Bronchial epithelial cell (primary cell): ENCODE measurements around the gene PDXK. TPM values are rescaled to one million over a fixed set of nuclear protein-coding genes. Genes with fewer than 3 reads are reported as not detected.

Source experiments
- DNase-seq: peaks from one replicate; pipeline ENCODE4 v3.0.0-alpha.2; 2010; ENCODE audit warnings: low read depth
- FAIRE-seq: peaks from 2 replicates; lab custom pipeline; 2011; peaks lifted over from hg19 to GRCh38; lab: Jason Lieb, UNC
- H3K27me3 ChIP-seq: 2 replicates; pipeline ENCODE4 v1.5.1; 2011; ENCODE audit warnings: low read length; ENCODE audit not compliant: control insufficient read depth, insufficient read depth
- H3K36me3 ChIP-seq: 2 replicates; pipeline ENCODE4 v1.5.1; 2011; ENCODE audit warnings: low read length; ENCODE audit not compliant: control insufficient read depth, insufficient read depth
- H3K4me3 ChIP-seq: 2 replicates; pipeline ENCODE4 v1.5.1; 2011; ENCODE audit warnings: mild to moderate bottlenecking, low read depth, low read length, control low read depth
- CTCF ChIP-seq: IDR thresholded peaks from 2 replicates; pipeline ENCODE4 v1.5.1; 2011; ENCODE audit warnings: mild to moderate bottlenecking, moderate library complexity, low read length, control low read depth, inconsistent platforms; ENCODE audit not compliant: insufficient read depth, severe bottlenecking
- total RNA-seq: library from RNA; depleted of rRNA; stranded (reverse); fragments of >200 nt; gene quantifications from 2 replicates; pipeline ENCODE4 v1.2.1, GENCODE V29; 2014

PDXK gene
- total RNA-seq, 1 donor from 2014 or later, result 591 TPM

GRCh38 chr21:43681650-43682049 lies 37.3 kb upstream of the PDXK start:
- Histone ChIP-seq H3K4me3 (no peak overlapping the region), H3K36me3 (peaks cover 20% of the 10 kb centered on the region), H3K27me3 (no peaks in the 10 kb centered on the region)
- peak; percentile 77 for DNase-seq
- no peak for TF ChIP-seq CTCF
- FAIRE-seq, result no peak

- TF ChIP-seq CTCF, result no peak
- H3K36me3 ChIP-seq, result peaks cover 27% of the 10 kb centered on the region
- FAIRE-seq (no peak), DNase-seq (no peak)
- H3K4me3 ChIP-seq, result no peak overlapping the region
- no peaks in the 10 kb centered on the region for H3K27me3 ChIP-seq
These were observed 34.5 kb upstream of the PDXK start for GRCh38 chr21:43684424-43684823.

GRCh38 chr21:43686811-43687565 lies 31.9 kb upstream of the PDXK start:
- FAIRE-seq, result peak; percentile 32

GRCh38 chr21:43687566-43688399 lies 31.1 kb upstream of the PDXK start:
- H3K36me3 ChIP-seq, result peaks cover 44% of the 10 kb centered on the region
- H3K4me3 ChIP-seq, result no peak overlapping the region
- FAIRE-seq, result no peak
- no peak for TF ChIP-seq CTCF
- no peak for DNase-seq
- H3K27me3 ChIP-seq, result no peaks in the 10 kb centered on the region

More at GRCh38 chr21:43686811-43687565, 31.9 kb upstream of the PDXK start:
- H3K36me3 ChIP-seq, result peaks cover 44% of the 10 kb centered on the region
- H3K4me3 ChIP-seq, result no peak overlapping the region
- no peaks in the 10 kb centered on the region for H3K27me3 ChIP-seq
- no peak for TF ChIP-seq CTCF
- no peak for DNase-seq

- no peaks in the 10 kb centered on the region for H3K27me3 ChIP-seq
- no peak for TF ChIP-seq CTCF
- H3K4me3 ChIP-seq, result no peak overlapping the region
- no peak for DNase-seq
- FAIRE-seq, result no peak
- H3K36me3 ChIP-seq, result peaks cover 49% of the 10 kb centered on the region
These were observed 30.0 kb upstream of the PDXK start for GRCh38 chr21:43688906-43689305.
